Hepatocyte (in vitro differentiated cells): ENCODE measurements around the gene CHD6.

Experiments
- EZH2 ChIP-seq: fragments of 200-600 bp; sonication (generic); IDR thresholded peaks from 2 replicates; pipeline ENCODE4 v1.6.1; 2016; ENCODE audit warnings: antibody characterized with exemption, mild to moderate bottlenecking, borderline replicate concordance
- EZH2phosphoT487 ChIP-seq: fragments of 200-600 bp; sonication (generic); IDR thresholded peaks from one replicate; pipeline ENCODE4 v1.6.1; 2018; ENCODE audit warnings: antibody characterized with exemption, mild to moderate bottlenecking, low read depth, moderate library complexity; ENCODE audit not compliant: unreplicated experiment, severe bottlenecking
- TF ChIP-seq, protein P1 (sequence below): fragments of 200-600 bp; sonication (generic); IDR thresholded peaks from 2 replicates; pipeline ENCODE4 v1.5.1; 2016; ENCODE audit warnings: antibody characterized with exemption, mild to moderate bottlenecking; ENCODE audit not compliant: poor library complexity

DNA sequence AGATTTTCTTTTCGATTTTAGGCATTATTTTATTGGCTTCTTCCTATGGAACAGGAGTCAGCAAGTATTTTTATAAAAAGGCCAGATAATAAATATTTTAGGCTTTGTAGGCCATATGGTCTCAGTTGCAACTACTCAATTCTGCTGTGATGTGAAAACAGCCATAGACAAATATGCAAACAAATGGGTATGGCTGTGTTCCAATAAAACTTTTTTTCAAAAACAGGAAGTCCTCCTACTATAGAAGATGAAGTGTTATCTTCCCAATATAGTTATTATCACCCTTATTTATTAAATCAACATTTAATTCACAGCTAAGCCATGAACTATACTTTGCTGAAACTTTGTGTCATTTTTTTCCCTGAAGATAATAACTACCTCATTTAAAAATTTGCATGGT lies 57.2 kb downstream of the CHD6 start:
- TF ChIP-seq EZH2, result no peak
- TF ChIP-seq, protein P1, sequence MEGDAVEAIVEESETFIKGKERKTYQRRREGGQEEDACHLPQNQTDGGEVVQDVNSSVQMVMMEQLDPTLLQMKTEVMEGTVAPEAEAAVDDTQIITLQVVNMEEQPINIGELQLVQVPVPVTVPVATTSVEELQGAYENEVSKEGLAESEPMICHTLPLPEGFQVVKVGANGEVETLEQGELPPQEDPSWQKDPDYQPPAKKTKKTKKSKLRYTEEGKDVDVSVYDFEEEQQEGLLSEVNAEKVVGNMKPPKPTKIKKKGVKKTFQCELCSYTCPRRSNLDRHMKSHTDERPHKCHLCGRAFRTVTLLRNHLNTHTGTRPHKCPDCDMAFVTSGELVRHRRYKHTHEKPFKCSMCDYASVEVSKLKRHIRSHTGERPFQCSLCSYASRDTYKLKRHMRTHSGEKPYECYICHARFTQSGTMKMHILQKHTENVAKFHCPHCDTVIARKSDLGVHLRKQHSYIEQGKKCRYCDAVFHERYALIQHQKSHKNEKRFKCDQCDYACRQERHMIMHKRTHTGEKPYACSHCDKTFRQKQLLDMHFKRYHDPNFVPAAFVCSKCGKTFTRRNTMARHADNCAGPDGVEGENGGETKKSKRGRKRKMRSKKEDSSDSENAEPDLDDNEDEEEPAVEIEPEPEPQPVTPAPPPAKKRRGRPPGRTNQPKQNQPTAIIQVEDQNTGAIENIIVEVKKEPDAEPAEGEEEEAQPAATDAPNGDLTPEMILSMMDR, result no peak
- no peak for TF ChIP-seq EZH2phosphoT487
